ENCODE measurements around the gene ATP2B1.

DNA sequence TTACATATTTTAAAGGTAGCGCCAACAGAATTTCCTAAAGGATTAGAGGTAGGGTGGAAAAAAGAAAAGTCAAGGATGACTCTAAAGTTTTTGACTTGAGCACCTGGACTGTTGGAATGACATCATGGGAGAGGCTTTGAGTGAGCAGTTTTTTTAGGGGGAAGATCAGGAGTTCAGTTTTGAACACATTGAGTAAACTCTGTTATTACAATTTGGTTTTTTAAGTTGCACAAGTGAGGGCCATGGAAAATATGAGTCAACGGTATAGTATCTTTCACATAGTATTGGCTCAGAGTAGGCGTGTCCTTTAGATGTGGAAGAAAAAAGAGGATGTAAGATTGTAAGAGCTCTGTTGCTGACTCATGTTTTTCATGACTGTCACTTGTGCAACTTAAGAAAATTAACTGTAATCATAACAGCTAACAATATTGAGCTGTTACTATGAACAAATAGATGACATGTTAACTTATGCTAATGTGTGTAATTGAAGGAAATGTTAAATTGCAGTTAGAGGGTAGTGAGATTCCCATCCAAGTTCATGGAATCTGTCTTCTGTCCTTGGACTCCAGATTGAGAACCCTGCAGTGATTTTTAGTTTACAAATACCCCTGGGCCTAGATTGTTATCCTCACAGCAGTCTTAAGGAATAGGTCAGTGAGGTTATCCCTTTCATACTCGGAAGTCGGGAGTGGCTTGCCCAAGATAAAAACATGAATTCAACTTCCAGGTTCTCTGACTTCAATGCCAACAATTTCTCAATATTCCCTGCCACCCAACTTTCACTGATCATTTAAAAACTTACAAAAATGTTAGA, 48.2 kb upstream of the ATP2B1 start:
- no peak for TF ChIP-seq POLR2A (IDR thresholded peaks at IDR 0.05)
- TF ChIP-seq, protein P1, sequence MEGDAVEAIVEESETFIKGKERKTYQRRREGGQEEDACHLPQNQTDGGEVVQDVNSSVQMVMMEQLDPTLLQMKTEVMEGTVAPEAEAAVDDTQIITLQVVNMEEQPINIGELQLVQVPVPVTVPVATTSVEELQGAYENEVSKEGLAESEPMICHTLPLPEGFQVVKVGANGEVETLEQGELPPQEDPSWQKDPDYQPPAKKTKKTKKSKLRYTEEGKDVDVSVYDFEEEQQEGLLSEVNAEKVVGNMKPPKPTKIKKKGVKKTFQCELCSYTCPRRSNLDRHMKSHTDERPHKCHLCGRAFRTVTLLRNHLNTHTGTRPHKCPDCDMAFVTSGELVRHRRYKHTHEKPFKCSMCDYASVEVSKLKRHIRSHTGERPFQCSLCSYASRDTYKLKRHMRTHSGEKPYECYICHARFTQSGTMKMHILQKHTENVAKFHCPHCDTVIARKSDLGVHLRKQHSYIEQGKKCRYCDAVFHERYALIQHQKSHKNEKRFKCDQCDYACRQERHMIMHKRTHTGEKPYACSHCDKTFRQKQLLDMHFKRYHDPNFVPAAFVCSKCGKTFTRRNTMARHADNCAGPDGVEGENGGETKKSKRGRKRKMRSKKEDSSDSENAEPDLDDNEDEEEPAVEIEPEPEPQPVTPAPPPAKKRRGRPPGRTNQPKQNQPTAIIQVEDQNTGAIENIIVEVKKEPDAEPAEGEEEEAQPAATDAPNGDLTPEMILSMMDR (IDR thresholded peaks at IDR 0.05), result no peak
